ENCODE measurements around the gene APLNR. TPM values are rescaled to one million over a fixed set of nuclear protein-coding genes. Genes with fewer than 3 reads are reported as not detected.

APLNR gene
- total and polyA plus RNA-seq, 2 of the 4 experiments (the other 2 are of a cell fraction) = not detected

DNA sequence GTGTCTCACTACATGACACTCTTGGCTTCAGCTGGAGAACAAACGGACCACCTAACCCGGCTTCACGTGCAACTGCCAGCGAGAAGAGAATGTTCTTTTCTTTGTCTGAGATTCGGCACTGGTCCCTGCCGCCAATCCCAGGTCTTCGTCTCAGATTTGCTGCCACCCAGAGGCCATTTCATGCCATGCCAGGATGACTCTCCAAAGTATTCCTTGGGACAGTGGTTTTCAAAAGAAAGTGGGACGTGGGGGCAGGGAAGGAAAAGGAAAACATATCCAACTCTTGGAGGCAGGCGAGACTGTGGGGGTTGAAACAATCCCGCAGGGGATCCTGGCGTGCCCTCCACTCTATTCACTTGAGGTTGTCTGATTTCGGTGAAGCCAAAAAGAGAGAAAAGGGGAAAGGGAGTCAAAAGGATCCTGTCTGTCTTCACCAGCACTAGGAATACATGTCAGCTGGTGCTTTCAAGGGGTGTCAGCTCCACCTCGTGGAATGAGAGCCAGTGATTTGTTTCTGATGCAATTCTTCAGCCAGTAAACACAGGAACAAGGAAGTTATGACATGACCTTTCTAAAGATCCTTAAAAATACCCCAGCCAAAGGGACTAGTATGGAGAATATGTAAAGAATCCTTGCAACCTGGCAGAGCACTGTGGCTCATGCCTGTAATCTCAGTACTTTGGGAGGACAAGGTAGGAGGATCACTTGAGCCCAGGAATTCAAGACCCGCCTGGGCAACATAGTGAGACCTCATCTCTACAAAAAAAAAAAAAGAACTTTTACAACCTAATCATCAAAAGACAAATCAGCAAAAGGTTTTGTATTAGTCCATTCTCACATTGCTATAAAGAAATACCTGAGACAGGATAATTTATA lies 41.0 kb upstream of the APLNR start:
- H2AK9ac ChIP-seq (replicated peaks; ENCODE audit: low read depth, low read length, poor library complexity) = peak overlapping the region; percentile 84
- no peaks in the 10 kb centered on the region for H3K36me3 ChIP-seq (ENCODE audit: control insufficient read depth, insufficient read depth, low read length)
- peak overlapping the region; percentile 97 for H3K56ac ChIP-seq (ENCODE audit: extremely low read depth, insufficient read depth, low read length)
- peak overlapping the region; percentile 98 for H4K91ac ChIP-seq (ENCODE audit: insufficient read depth, low read depth, low read length)
- dilution Hi-C loops (cut with HindIII; ENCODE audit: low sequenced_read_pairs, unreplicated experiment) = no loop called here
- peak overlapping the region; percentile 13; the same call in 1 of the 2 replicates for H3K4me3 ChIP-seq (ENCODE audit: insufficient read depth, low read depth, low read length)
- ChIA-PET POLR2A (ENCODE audit: unreplicated experiment) (no interaction called here), CTCF (interaction anchor here (0.6 to 2.3 kb wide), 9 partner anchors 10 to 1547 kb away, joined by 3 to 15 read pairs (median 4); no protein-coding TSS in a partner anchor)
- intact Hi-C loops (cut with micrococcal nuclease) = loop anchor here (1.0 kb wide), 4 partner anchors 29 to 437 kb away; partner anchors contain the start of gene TNKS1BP1
- H4K20me1 ChIP-seq (ENCODE audit: insufficient read depth, low read length) = no peaks in the 10 kb centered on the region
- peak overlapping the region; percentile 88 for H3K14ac ChIP-seq (replicated peaks; ENCODE audit: low read depth, low read length)
- peak overlapping the region; percentile 93 for H2BK5ac ChIP-seq (ENCODE audit: low read depth, low read length, poor library complexity, severe bottlenecking)
- H3K23ac ChIP-seq (ENCODE audit: low read depth, low read length) = peak overlapping the region; percentile 89
- H3K79me1 ChIP-seq (ENCODE audit: low read depth in 1 of 2, low read length in 2 of 2) = no peaks in the 10 kb centered on the region
- H2AFZ ChIP-seq (replicated peaks; ENCODE audit: low read length, poor library complexity) = peak overlapping the region; percentile 94
- H2BK120ac ChIP-seq (ENCODE audit: low read depth, low read length) = peak overlapping the region; percentile 98
- H3K18ac ChIP-seq (ENCODE audit: low read depth, low read length) = peak overlapping the region; percentile 91
- H2BK15ac ChIP-seq (ENCODE audit: low read depth, low read length) = peak overlapping the region; percentile 100
- DNase-seq = peak; percentile 84
- ATAC-seq (ENCODE audit: low read depth) = peak; percentile 89
- peak overlapping the region; percentile 85 to 99 for H4K8ac ChIP-seq (ENCODE audit: low read depth in 2 of 2, low read length in 2 of 2)
- in situ Hi-C loops (cut with MboI; ENCODE audit: low sequenced_read_pairs) = no loop called here
- peaks cover 29% of the 10 kb centered on the region for H3K4me1 ChIP-seq (ENCODE audit: control insufficient read depth, insufficient read depth, low read length)
- peak overlapping the region; percentile 72 for H2AK5ac ChIP-seq (ENCODE audit: low read depth, low read length)
- H3K27me3 ChIP-seq (ENCODE audit: control insufficient read depth, insufficient read depth, low read length) = no peaks in the 10 kb centered on the region
- peak overlapping the region; percentile 97 for H3K4ac ChIP-seq (ENCODE audit: low read depth, low read length)
- WGBS, 2 experiments (ENCODE audit: extremely low coverage in 2 of 2, insufficient read length in 1 of 2) = no CpG with 5 or more reads among the region's 14 CpGs
- peak overlapping the region; percentile 84 for H3K27ac ChIP-seq (ENCODE audit: insufficient read depth, low read length)
- BruUV-seq (replicated peaks) = no TSS peak
- peak overlapping the region; percentile 99 for H2BK20ac ChIP-seq (ENCODE audit: low read depth, low read length)
- peaks cover 5% of the 10 kb centered on the region for H3K9me3 ChIP-seq (ENCODE audit: control insufficient read depth, insufficient read depth, low read length)
- peak overlapping the region; percentile 78 for H3K9ac ChIP-seq (ENCODE audit: low read depth, low read length)
- H4K5ac ChIP-seq (ENCODE audit: low read depth, low read length) = peak overlapping the region; percentile 88
- H3K9me1 ChIP-seq (ENCODE audit: insufficient read depth, low read length) = peaks cover 14% of the 10 kb centered on the region
- peak overlapping the region; percentile 86 for H3K4me2 ChIP-seq (ENCODE audit: low read depth, low read length)
- TF ChIP-seq, protein P1, sequence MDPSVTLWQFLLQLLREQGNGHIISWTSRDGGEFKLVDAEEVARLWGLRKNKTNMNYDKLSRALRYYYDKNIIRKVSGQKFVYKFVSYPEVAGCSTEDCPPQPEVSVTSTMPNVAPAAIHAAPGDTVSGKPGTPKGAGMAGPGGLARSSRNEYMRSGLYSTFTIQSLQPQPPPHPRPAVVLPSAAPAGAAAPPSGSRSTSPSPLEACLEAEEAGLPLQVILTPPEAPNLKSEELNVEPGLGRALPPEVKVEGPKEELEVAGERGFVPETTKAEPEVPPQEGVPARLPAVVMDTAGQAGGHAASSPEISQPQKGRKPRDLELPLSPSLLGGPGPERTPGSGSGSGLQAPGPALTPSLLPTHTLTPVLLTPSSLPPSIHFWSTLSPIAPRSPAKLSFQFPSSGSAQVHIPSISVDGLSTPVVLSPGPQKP (IDR thresholded peaks at IDR 0.05; ENCODE audit: borderline replicate concordance, low read depth, low read length) = no peak
- TF ChIP-seq RFX5 (IDR thresholded peaks at IDR 0.05; ENCODE audit: low read depth, low read length) (no peak), RCOR1 (IDR thresholded peaks at IDR 0.05; ENCODE audit: insufficient replicate concordance, low read length) (no peak), BHLHE40 (IDR thresholded peaks at IDR 0.05; ENCODE audit: low read depth, low read length) (peak; percentile 75; the same call in 1 of the 2 replicates), RAD21 (IDR thresholded peaks at IDR 0.05; ENCODE audit: low read length) (peak; percentile 76), FOS (IDR thresholded peaks at IDR 0.05; ENCODE audit: low read depth, low read length) (no peak), POLR2A (IDR thresholded peaks at IDR 0.05; ENCODE audit: low read depth, low read length) (no peak), MAFK (IDR thresholded peaks at IDR 0.05; ENCODE audit: low read depth, low read length) (no peak), MXI1 (IDR thresholded peaks at IDR 0.05; ENCODE audit: borderline replicate concordance, low read depth, low read length) (no peak), CHD1 (IDR thresholded peaks at IDR 0.05; ENCODE audit: low read depth, low read length) (no peak), SMC3 (IDR thresholded peaks at IDR 0.05; ENCODE audit: low read depth, low read length) (peak; percentile 69)
- TF ChIP-seq, protein P2, sequence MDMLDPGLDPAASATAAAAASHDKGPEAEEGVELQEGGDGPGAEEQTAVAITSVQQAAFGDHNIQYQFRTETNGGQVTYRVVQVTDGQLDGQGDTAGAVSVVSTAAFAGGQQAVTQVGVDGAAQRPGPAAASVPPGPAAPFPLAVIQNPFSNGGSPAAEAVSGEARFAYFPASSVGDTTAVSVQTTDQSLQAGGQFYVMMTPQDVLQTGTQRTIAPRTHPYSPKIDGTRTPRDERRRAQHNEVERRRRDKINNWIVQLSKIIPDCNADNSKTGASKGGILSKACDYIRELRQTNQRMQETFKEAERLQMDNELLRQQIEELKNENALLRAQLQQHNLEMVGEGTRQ (IDR thresholded peaks at IDR 0.05; ENCODE audit: low read depth, low read length) = no peak
- TF ChIP-seq, protein P3, sequence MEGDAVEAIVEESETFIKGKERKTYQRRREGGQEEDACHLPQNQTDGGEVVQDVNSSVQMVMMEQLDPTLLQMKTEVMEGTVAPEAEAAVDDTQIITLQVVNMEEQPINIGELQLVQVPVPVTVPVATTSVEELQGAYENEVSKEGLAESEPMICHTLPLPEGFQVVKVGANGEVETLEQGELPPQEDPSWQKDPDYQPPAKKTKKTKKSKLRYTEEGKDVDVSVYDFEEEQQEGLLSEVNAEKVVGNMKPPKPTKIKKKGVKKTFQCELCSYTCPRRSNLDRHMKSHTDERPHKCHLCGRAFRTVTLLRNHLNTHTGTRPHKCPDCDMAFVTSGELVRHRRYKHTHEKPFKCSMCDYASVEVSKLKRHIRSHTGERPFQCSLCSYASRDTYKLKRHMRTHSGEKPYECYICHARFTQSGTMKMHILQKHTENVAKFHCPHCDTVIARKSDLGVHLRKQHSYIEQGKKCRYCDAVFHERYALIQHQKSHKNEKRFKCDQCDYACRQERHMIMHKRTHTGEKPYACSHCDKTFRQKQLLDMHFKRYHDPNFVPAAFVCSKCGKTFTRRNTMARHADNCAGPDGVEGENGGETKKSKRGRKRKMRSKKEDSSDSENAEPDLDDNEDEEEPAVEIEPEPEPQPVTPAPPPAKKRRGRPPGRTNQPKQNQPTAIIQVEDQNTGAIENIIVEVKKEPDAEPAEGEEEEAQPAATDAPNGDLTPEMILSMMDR (conservative IDR thresholded peaks at IDR 0.05; ENCODE audit: low read depth, low read length) = peak; percentile 90

Data from IMR-90 (cell line).